Mesenteric fat pad (tissue), 1 donor: ENCODE data around the gene VTCN1. TPM values are rescaled to one million over a fixed set of nuclear protein-coding genes. Genes with fewer than 3 reads are reported as not detected.
"Not testable (repeated sequence)": the region's sequence is repeated elsewhere in the genome, so short reads cannot be mapped to it uniquely, and the experiment has no call there.

ENCODE experiments used
- DNase-seq: peaks from one replicate; pipeline ENCODE4 v3.0.0-alpha.2; 2020; ENCODE audit warnings: low spot score
- total RNA-seq: library from RNA; stranded (reverse); fragmentation: NEBNext Ultra II Directional; extraction: Animal tissue kit (Norgen Biotek cat#: 25700); gene quantifications from one replicate; pipeline ENCODE4 v1.2.1, GENCODE V29; 2021
- donor health status: DM: yes; HTN: yes; CAD: no.

VTCN1 gene
- total RNA-seq, 1 donor from 2014 or later: not detected

DNA sequence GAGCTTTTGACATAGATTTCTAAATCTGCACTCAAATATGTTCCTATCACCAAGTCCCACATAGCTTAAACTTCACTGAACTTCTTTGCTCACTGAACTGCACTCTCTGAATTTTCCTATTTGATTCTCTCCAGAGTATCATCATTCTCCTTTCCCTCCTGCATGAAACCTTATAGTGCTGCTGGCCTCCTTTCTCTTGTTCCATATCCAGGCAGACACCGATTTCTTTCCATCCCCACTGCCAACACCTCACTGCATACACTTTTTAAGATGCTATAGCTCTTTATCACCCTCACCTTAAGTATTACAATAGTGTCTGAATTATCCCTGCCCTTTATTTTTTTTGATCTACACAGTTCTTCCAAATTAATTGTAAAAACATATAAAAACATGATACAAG, 86.1 kb downstream of the VTCN1 start:
- no peak for DNase-seq

DNA sequence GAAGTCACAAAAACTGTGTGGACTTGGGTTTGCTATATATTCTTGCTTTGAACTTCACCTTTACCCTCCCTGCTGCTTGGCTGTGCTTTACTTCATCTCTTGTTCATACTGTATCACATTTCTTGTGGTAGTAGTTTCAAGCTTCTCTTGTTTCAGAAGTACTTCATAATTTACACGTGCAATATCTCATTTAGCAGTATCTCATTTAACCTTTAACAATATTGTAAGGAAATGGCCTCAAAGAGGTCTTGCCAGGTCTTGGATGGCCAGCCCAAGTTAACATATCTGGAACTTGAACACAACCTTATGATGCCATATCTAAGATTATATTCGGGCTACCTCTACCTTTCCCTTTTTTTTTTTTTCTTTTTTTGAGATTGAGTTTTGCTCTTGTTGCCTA, 87.5 kb downstream of the VTCN1 start:
- no peak for DNase-seq

DNA sequence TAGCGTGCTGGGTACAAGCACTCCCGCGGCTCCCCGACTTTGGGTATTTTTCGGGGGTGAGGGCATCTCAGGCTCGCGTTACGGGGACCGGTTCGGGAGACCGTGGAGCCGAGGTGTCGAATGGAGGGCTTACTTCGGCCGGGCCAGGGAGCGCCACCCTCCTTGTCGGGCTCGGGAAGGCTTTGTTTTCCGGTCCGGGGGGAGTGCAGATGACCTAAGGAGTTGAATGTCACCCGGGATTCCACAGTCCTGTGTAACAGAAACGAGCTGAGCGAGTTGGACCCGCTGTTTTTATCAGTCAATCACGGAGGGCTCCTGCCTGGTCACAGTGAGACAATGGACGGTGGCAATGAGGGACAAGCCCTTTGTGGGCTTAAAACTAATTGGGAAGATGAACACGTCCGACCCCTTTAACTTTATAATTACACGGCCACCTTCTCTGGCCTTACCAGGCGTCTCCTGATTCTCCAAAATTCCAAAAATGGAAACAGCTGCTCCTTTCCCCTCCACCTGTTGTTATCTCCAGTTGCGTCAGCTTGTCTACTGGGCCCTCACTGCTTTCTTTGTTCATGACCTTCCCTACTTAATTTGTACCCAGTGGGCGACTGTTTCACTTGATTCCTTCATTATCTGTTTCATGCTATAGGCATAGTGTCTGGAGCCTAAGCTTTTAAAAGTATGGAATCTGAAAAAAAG, 88.2 kb downstream of the VTCN1 start:
- DNase-seq: no peak

DNA sequence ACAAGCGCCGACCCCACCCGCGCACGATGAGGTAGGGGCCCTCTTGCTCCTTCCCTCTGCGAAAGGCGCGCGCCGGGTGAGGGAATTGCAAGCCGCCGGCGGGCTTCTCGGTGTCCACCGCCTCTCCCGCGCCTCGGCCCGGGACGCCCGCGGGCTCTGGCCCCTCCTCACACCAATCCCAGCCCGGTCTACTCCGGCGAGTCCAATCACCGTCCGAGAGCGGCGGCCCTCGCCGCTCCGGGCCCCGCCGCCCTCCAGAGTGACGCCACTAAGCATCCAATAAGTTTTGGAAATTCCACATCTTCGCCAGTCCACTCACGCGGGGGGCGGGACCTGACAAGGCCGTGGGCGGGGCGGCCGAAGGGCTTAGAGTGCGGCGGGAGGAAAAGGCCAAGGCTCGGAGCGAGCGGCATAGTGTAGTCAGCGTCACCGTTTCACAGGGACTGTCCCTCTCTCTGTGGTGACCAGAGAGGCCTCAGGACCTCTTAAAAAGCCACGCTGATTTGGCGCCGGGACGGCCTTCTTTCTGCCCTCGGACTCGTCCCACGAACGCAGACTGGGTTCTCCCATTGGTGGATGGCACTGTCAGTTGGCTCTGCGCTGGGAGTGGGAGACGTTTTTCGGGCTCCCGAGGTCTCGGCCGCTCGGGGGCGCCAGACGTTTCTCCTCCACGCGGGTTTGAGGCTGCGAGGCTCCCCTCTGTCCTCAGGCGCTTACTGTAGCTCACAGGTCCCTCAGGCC, 89.0 kb downstream of the VTCN1 start, which contains the start of gene TRIM45:
TRIM45 (minus strand) TSS at position 161 of the 741 bp plus-strand sequence. CDS start 548 bp downstream, outside the sequence.
- peak; percentile 98 for DNase-seq

DNA sequence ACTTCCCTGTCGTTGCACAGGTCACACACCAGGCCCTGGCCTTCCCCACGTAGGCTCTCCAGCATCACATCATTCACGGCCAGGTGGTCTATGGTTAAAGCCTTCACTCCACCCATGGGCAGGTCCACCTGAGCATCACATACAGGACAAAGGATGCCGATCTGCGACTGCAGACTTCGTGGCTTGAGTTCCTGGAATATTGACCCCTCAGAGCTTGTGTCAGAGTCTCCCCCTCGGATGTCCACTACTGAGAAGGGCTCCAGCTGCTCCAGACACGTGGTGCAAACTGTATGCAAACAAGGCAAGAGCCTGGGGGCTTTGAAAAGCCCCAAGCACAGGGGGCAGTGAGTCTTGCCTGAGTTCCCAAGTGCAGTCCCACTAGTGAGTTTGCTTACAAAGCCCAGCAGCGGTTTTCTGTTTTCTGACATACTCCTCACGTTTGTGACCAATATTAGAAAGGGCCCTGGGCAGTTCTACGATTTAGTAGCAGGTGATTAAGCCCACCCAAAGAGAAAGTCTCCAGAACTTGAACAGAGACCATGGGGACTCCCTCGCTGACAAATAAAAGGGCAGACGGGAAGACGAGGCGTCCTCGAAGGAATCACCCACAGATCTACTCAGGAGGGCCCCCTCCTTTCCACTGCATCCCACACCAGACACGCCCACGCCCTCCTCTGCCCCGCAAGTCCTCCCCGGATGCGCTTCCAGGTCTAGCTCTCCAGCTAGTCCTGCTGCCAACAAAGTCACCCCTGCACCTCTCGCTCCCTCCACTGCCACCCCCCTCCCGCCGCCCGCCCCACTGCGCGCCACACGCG, 89.7 kb downstream of the VTCN1 start:
- DNase-seq: no peak

DNA sequence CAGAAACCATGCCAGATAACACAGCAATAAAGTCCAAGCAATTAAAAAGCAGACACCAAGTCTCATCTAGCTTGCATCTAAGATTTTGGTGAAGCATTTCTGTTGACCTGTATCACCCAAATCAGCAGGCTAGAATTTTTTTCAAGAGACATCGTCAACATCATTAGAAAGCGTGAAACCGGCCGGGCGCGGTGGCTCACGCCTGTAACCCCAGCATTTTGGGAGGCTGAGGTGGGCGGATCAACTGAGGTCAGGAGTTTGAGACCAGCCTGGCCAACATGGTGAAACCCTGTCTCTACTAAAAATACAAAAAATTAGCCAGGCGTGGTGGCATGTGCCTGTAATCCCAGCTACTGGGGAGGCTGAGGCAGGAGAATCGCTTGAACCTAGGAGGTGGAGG, 91.6 kb downstream of the VTCN1 start:
- DNase-seq: not testable (repeated sequence)

DNA sequence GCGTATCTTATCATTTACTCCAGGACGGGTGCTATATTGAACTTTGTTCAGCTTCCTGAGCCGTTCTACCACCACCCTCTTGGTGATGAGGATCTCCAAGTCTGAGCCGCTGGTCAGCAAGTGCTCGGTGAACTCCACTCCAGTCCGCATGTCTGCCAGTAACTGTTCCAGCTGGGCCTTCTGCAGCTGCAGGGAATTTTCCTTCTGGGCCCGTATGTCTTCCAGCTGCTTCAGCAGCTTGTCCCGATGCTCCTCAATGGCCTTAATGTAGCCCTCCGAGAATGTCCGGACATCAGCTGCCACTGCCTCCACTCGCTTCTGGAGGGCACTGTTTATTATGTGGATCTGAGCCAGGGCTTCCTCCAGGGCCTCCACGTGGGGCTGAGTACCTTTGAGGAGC, 92.6 kb downstream of the VTCN1 start:
- DNase-seq: no peak

DNA sequence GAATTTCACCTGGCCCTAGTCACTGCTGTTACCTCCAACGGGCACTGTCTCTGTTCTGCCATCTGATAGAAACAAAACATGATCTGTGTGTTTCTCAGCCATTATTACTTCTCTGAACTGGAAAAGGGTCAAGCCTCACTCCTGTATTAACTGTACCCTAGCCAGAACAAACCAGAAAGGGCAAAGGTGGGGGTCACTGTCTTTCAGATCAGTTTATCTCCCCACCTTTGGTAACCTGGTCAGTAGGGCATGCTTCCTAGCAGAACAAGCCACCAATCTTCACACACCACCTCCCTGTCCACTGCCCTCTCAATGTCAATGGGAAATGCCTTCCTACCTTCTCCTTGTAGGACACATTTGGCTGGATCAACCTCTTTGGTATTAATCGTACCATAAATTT, 93.0 kb downstream of the VTCN1 start:
- no peak for DNase-seq

DNA sequence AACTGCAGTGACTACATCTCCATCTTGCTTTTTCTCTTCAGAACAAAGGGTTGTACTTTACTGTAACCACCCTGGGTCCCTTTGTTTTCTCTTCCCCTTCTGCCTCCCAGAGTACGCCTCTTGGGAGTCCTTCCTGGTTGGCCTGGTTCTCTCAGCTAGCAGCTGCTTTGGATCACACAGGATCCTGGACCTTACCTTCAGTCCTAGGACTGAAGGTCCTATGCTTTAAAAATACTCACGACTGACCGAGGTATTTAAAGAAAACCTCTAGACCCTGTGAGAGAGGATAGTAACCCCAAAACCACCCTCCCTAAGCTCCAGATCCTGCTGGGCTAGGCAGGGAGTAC, 94.0 kb downstream of the VTCN1 start:
- no peak for DNase-seq

DNA sequence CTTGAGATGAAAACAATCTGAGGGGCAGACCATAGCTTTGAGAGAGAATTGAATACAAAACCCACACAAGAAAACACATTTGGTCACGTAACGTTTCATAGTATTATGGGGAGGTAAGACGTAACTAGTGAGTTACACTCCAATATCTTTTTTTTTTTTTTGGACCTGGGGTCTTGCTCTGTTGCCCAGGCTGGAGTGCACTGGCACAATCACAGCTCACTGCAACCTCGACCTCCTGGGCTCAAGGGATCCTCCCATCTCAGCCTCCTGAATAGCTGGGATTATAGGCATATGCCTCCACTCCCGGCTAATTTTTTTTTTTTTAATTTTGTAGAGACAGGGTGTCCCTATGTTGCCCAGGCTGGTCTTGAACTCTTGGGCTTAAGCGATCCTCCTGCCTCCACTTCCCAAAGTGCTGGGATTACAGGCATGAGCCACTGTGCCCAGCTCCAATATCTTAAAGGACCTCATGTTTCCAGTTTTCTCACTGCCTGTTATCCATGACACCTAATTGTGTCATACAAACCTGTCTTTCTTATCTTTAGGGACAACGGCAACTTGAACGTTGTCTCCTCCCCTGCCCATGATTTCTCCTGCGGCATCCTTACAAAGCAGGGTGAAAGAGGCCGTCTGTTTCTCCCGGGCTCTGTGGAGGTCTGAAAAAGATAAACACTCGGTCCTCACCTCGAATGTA, 94.5 kb downstream of the VTCN1 start:
- no peak for DNase-seq

DNA sequence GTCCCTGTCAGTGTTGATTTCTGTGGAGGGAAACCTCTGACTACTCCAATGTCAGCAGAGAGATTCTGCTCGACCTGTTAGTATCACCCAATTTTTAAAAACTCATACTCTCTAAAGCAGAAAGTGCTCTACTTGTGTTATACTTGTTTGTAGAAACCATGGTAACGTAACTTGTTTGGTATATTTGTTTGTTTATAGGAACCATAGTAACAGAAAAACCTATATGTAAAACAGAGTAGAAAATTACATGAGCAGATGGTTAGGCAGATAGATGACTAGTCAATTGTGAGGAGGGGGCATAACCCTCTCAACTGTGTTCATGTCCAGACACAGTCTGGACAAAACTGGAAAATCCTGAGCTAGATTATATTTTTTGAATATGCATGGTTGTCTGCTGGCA, 95.8 kb downstream of the VTCN1 start:
- DNase-seq: no peak

DNA sequence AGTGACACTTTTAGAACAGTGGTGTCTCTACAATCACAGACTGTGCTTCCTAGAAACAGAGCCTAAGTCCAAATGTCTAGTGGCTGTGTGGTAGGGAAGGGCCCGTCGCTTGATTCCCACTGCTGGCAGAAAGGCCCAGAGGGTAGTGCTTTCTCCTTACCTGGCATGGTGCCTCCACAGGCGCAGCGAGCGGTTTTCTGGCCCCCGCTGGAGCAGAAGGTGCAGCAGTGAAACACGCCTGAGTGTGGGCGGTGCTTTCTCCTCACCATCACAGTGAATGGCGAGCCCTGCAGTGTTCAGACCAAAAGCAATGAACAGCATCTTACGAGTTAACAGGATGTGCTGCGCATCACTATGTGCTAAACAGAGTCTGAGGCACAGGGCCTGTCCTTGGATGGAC, 97.5 kb downstream of the VTCN1 start:
- DNase-seq: no peak

DNA sequence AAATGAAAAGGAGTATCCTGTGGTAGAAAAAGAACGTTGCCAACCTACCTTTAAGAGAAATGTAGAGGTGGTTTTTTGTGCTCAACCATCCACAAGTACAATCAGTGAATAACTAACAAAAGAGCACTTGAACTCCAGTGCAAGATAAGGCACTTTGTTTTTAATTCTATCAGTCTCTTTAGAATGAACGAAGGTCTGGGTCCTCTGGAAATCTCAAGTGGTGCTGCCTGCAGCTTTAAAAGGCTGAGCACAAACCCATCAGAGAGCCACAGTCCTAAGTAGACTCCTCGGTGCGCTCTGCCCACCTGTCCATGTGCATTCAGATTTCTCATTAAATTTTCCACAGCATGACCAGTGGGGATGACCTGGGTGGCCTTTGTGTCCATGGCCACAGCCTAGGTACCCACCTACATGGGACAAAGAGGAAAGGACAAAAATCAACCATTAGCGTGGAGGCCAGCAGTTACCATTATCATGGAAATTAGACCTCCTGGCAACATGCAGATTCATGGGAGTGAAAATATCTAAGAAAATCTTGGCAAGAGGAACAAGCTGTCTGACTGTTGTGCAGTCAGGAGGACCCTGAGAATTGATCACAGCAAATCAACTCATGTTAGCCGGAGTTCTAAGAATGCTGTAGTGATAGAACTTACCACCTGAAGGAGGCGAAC, 98.5 kb downstream of the VTCN1 start:
- DNase-seq: no peak

DNA sequence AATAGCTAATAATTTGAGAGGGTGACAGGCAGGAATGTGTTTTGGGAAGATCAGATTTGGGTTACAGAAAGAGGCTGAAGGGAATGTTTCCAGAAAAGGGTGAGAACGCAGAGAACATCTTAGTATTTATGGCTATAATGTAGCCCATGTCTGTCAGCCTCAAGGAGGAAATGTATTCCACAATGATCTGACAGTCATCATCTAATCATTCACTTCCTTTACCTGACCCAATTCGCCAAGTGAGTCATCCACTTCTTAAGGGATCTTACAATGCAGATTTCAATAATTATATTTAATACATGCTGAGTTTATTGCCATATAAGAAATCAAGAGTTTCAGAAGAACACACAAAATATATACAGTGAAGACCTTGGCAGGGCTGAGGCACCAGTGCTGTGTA, 100.0 kb downstream of the VTCN1 start:
- no peak for DNase-seq

DNA sequence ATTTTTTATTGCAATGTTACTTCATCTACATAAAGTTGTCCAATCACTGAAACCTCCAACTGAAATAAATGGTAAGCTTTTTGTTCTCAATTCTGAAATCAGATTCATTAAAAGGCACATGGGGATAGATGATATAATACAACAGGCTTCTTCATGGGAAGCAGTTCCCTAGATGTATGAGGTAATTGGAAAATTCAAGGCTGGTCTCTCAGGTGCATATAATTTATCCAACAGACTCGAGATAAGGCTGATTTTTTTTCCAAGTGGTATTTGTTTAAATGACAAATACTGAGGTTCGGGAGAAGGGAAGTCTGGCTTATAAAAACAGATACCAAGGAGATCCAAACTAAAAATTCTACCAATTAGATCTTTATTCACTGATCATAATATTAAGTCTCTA, 103.4 kb downstream of the VTCN1 start:
- no peak for DNase-seq

DNA sequence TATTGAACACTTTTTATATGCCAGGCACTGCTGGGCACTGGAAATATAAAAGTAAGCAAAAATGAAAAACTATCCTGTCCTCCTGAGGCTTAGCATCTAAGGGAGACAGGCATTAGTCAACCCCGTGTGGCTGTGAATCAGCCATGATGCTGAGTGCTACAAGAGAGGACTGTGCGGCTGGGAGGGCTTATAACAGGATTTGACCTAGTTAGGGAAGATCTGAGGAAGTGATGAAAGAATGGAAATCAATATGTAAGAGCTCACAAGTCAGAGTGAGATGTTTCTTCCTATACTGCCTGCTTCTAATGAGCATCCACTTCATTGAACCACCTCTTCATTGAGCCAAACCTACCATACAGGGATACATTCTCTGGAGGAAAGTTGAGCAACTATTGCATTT, 104.2 kb downstream of the VTCN1 start:
- no peak for DNase-seq

DNA sequence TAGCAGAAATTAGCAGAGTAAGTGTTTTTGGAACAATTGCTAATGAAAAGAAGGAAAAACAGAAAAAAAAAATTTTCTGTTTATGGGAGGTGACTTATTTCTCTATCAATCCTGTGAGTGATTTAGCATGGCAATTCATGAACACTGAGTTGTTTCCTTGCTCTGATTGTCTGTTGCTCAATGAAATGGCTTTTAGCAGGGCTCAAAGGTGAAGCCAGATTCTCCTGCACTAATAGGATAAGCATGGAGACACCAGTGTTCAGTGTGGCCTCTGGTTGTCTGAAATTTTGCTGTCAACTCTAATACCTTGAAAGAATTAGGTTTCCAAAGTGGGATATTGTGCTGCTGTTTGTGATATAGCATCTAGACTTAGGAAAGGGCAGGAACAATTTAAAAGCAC, 105.0 kb downstream of the VTCN1 start:
- no peak for DNase-seq

DNA sequence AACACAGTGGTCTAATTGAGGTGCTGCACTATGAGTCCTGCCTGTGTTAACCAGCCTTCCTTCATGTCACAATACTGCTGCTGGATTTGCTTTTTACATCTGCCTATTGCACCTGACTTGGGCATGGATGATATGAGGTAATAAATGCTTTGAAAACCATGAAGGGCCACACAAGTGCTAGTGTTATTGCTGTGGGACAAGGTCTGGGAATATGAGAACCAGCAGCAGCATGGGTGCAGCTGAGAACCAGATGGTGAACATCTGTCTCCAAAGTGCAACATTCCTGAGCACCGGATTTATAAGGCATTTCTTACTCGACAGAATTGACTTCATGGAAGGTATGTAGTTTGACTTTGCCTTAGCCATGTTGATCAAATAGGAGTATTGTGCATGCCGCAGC, 105.7 kb downstream of the VTCN1 start:
- no peak for DNase-seq

DNA sequence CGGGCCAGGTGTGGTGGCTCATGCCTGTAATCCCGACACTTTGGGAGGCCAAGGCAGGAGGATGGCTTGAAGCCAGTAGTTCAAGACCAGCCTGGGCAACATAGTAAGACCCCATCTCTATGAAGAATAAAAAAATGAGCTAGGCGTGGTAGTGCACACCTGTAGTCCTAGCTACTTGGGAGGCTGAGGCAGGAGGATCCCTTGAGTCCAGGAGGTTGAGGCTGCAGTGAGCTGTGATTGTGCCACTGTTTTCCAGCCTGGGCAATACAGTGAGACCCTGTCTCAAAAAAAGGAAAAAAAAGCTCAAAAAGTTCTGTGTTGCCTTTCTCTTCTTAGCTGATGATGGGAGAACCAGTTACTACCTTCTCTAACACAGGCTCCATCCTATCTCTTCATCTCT, 108.9 kb downstream of the VTCN1 start:
- not testable (repeated sequence) for DNase-seq

DNA sequence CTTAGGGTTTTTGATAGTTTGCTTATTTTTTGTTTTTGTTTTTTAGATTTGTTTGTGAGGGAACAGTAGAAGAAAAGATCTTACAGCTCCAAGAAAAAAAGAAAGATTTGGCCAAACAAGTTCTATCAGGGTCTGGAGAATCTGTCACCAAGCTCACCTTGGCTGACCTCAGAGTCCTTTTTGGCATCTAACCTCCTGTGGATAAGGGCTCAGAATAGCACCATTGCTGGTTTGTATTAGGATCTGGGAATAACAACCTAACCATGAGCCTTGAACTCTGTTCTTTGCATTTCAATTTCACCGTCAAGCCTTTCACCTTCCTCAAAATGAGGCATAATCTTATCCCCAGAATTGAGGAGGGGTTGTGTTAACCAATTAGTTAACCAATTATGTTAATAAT, 109.4 kb downstream of the VTCN1 start:
- DNase-seq: no peak

DNA sequence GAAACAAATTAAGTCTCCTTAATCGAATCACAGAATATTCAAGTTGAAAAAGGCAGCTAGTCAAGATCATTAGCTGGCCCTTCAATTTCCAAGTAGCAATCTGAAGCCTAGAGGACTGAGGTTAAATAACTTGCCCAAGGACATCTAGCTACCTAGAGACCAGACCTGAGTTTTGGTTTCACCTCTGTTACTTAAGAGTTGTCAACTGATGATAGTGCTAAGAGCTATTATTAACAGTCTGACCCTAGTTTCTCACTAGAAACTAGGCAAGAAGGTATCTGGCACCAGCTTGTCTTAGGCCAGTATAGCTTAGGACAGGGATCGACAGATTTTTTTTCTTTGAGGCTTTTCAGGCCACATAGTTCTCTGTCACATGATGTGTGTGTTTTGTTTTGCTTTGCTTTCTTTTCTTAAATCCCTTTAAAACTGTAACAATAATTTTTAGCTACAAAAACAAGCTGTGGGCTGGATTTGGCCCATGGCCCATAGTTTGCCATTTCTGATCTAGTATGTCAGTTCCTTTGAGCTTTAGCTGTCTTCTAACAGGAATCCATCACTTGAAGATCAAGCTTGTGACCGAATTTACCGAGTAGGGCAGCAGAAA, 112.3 kb downstream of the VTCN1 start:
- DNase-seq: no peak
